ENCODE results near the gene ZBTB24. TPM values are rescaled to one million over a fixed set of nuclear protein-coding genes. Genes with fewer than 3 reads are reported as not detected.

Gene ZBTB24
- polyA plus RNA-seq, 2 of the 4 experiments (the other 2 are of a cell fraction) = 4.5 to 5.4 TPM

GRCh38 chr6:109508166-109508860, 25.3 kb upstream of the ZBTB24 start:
- Histone ChIP-seq H3K27ac (no peak overlapping the region), H3K9me3 (no peaks in the 10 kb centered on the region), H3K4me3 (no peak overlapping the region), H3K4me2 (no peak overlapping the region), H3K4me1 (no peaks in the 10 kb centered on the region)
- TF ChIP-seq JUN (IDR thresholded peaks at IDR 0.05) = no peak
- no peak for TF ChIP-seq ZC3H11A (IDR thresholded peaks at IDR 0.05)
- no peak for TF ChIP-seq CHD4 (IDR thresholded peaks at IDR 0.05; ENCODE audit: borderline replicate concordance)
- no peak for TF ChIP-seq MYC (IDR thresholded peaks at IDR 0.05; ENCODE audit: borderline replicate concordance, low read length)
- ATAC-seq (no peak), FAIRE-seq (no peak), DNase-seq (ENCODE audit: low read depth in 1 of 2, low spot score in 1 of 2) (no peak)
- CTCF ChIA-PET = interaction anchor here (0.6 kb wide), 1 partner anchor 532 kb away, joined by 4 read pairs; no protein-coding TSS in a partner anchor
- WGBS (ENCODE audit: missing lambda C conversion rate) = 33% methylated on average over 4 of the region's 4 CpGs
- POLR2A ChIA-PET = no interaction called here

GRCh38 chr6:109507490-109508072, 24.6 kb upstream of the ZBTB24 start:
- CTCF ChIA-PET = interaction anchor here (0.6 to 1.4 kb wide), 2 partner anchors 10 to 532 kb away, joined by 3 to 4 read pairs; no protein-coding TSS in a partner anchor
- Histone ChIP-seq H3K4me1 (no peaks in the 10 kb centered on the region), H3K27ac (no peak overlapping the region), H3K4me3 (no peak overlapping the region), H3K9me3 (no peaks in the 10 kb centered on the region), H3K4me2 (no peak overlapping the region)
- no peak for TF ChIP-seq TFCP2L1 (CRISPR knock-in tag; IDR thresholded peaks at IDR 0.05)
- no peak for TF ChIP-seq ATOH8 (CRISPR knock-in tag; IDR thresholded peaks at IDR 0.05; ENCODE audit: low read depth)
- TF ChIP-seq PHF8 (IDR thresholded peaks at IDR 0.05; ENCODE audit: borderline replicate concordance, low read depth) = no peak
- no peak for TF ChIP-seq E2F6 (IDR thresholded peaks at IDR 0.05; ENCODE audit: borderline replicate concordance, low read depth)
- no peak for TF ChIP-seq BCL3 (IDR thresholded peaks at IDR 0.05)
- no peak for TF ChIP-seq CBX2 (IDR thresholded peaks at IDR 0.05; ENCODE audit: borderline replicate concordance, low read depth)
- no peak for TF ChIP-seq JUN (IDR thresholded peaks at IDR 0.05)
- no peak for TF ChIP-seq EP300 (IDR thresholded peaks at IDR 0.05)
- TF ChIP-seq PBX3 (IDR thresholded peaks at IDR 0.05) = no peak
- TF ChIP-seq HOXA7 (CRISPR knock-in tag; IDR thresholded peaks at IDR 0.05) = no peak
- TF ChIP-seq, protein P1, sequence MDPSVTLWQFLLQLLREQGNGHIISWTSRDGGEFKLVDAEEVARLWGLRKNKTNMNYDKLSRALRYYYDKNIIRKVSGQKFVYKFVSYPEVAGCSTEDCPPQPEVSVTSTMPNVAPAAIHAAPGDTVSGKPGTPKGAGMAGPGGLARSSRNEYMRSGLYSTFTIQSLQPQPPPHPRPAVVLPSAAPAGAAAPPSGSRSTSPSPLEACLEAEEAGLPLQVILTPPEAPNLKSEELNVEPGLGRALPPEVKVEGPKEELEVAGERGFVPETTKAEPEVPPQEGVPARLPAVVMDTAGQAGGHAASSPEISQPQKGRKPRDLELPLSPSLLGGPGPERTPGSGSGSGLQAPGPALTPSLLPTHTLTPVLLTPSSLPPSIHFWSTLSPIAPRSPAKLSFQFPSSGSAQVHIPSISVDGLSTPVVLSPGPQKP (IDR thresholded peaks at IDR 0.05; ENCODE audit: low read depth, low read length) = no peak
- no peak for TF ChIP-seq RCOR1 (IDR thresholded peaks at IDR 0.05; ENCODE audit: low read depth, low read length)
- no peak for TF ChIP-seq RAD21 (conservative IDR thresholded peaks at IDR 0.05 in 1 of 2, IDR thresholded peaks at IDR 0.05 in 1 of 2)
- TF ChIP-seq CHD2 (IDR thresholded peaks at IDR 0.05; ENCODE audit: low read length, partially characterized antibody) = no peak
- TF ChIP-seq, protein P2, sequence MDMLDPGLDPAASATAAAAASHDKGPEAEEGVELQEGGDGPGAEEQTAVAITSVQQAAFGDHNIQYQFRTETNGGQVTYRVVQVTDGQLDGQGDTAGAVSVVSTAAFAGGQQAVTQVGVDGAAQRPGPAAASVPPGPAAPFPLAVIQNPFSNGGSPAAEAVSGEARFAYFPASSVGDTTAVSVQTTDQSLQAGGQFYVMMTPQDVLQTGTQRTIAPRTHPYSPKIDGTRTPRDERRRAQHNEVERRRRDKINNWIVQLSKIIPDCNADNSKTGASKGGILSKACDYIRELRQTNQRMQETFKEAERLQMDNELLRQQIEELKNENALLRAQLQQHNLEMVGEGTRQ (IDR thresholded peaks at IDR 0.05) = no peak
- no peak for TF ChIP-seq MAX (IDR thresholded peaks at IDR 0.05)
- TF ChIP-seq GATA3 (IDR thresholded peaks at IDR 0.05; ENCODE audit: borderline replicate concordance) = no peak
- no peak for TF ChIP-seq ZFP36 (IDR thresholded peaks at IDR 0.05; ENCODE audit: borderline replicate concordance, partially characterized antibody)
- TF ChIP-seq CEBPB (IDR thresholded peaks at IDR 0.05) = no peak
- POLR2A ChIA-PET = no interaction called here
- FAIRE-seq (no peak), DNase-seq (ENCODE audit: low read depth in 1 of 2, low spot score in 1 of 2) (no peak), ATAC-seq (no peak)
- 55% methylated on average over 4 of the region's 4 CpGs for WGBS (ENCODE audit: missing lambda C conversion rate)

All from A549 (cell line).